Subcutaneous abdominal adipose tissue (tissue), 5 donors: Measurements from ENCODE around the gene DYNLL1.
A peak's percentile ranks its signal among the peaks of the same experiment; 100 is the strongest.

ENCODE experiments used
- H3K27ac ChIP-seq: one replicate; pipeline ENCODE4 v1.7.0; 2013; ENCODE audit warnings: low read depth, mild to moderate bottlenecking, inconsistent platforms, low read length, moderate library complexity
- H3K27me3 ChIP-seq, 5 donors: one replicate each; pipeline ENCODE4 v1.7.0; 2013; ENCODE audit warnings: low read length in 5 of 5, inconsistent platforms in 1 of 5; ENCODE audit not compliant: control insufficient read depth in 5 of 5, insufficient read depth in 4 of 5
- H3K36me3 ChIP-seq, 5 donors: one replicate each; pipeline ENCODE4 v1.7.0; 2013; ENCODE audit warnings: low read length in 5 of 5; ENCODE audit not compliant: control insufficient read depth in 5 of 5, insufficient read depth in 5 of 5
- H3K4me1 ChIP-seq, 5 donors: one replicate each; pipeline ENCODE4 v1.7.0; 2013; ENCODE audit warnings: low read length in 5 of 5, mild to moderate bottlenecking in 3 of 5, moderate library complexity in 1 of 5; ENCODE audit not compliant: control insufficient read depth in 5 of 5, insufficient read depth in 5 of 5
- H3K4me3 ChIP-seq, 5 donors: one replicate each; pipeline ENCODE4 v1.7.0; 2013; ENCODE audit warnings: low read length in 5 of 5, low read depth in 1 of 5
- H3K9ac ChIP-seq, 5 donors: one replicate each; pipeline ENCODE4 v1.7.0; 2013; ENCODE audit warnings: low read length in 5 of 5, mild to moderate bottlenecking in 4 of 5, moderate library complexity in 3 of 5
- H3K9me3 ChIP-seq, 5 donors: one replicate each; pipeline ENCODE4 v1.7.0; 2013; ENCODE audit warnings: low read length in 5 of 5; ENCODE audit not compliant: control insufficient read depth in 5 of 5
- donor health status: healthy.
- donor health status: healthy.
- donor health status: healthy.
- donor health status: healthy.
- donor health status: healthy.

Gene DYNLL1

DNA sequence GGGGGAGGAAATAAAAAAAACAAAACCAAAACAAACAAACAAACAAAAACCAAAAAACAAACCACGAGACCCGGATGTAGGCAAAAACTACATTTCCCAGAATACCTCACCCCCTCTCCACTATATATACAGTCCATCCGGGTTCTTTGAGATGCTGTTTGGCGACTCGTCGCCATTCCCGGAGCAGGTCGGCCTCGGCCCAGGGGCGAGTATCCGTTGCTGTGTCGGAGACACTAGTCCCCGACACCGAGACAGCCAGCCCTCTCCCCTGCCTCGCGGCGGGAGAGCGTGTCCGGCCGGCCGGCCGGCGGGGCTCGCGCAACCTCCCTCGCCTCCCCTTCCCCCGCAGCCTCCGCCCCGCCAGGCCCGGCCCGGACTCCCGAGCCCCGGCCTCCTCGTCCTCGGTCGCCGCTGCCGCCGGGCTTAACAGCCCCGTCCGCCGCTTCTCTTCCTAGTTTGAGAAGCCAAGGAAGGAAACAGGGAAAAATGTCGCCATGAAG is 38.3 kb downstream of the DYNLL1 start, which contains the start of gene RNF10:
RNF10 (plus strand) TSS at position 154 of the 500 bp plus-strand sequence. CDS start 456 bp downstream, outside the sequence.
- H3K36me3 ChIP-seq: no peaks in the 10 kb centered on the region
- no peaks in the 10 kb centered on the region for H3K9me3 ChIP-seq
- H3K27me3 ChIP-seq: no peaks in the 10 kb centered on the region
- H3K27ac ChIP-seq: peak within 1 kb of the TSS; percentile 97
- peak within 1 kb of the TSS; percentile 82 to 99 (median 95) for H3K9ac ChIP-seq
- peaks cover 13 to 53% (median 51%) of the 10 kb centered on the region in 5 donors for H3K4me1 ChIP-seq
- H3K4me3 ChIP-seq: peak within 1 kb of the TSS; percentile 87 to 98 (median 98)

DNA sequence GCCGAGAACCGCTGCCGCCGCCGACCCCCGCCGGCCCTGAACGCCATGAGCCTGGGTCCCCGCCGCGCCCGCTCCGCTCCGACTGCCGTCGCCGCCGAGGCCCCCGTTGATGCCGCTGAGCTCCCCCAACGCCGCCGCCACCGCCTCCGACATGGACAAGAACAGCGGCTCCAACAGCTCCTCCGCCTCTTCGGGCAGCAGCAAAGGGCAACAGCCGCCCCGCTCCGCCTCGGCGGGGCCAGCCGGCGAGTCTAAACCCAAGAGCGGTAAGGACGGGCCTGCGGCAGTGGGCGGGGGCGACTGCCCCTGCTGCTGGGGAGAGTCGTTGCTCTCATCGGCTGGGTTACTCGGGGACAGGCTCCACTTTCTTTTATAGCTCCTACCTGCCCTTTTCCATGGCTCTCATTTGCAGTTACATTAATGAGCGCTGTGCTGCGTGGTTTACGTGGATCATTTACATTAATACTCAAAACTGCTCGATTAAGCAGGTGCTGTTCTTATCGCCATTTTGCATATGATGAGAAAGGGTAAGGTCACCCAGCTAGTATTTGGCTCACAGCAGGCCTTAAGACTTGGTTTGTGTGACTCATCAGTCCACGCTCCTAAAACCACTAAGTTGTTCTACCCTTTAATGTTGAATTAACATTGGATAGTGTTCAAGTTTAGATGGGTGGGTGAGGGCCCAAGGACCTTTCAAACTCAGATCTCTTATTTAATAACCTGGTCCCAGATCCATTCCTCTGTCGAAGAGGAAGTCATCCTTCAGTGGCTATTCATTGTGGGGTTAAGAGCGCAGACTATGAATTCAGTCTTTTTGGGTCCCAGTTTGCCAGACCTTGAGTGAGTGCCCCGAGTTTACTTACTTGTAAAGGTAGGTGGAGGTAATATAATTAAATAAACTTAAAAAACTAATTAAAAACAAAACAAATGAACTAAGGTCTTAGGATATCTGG is 39.1 kb downstream of the DYNLL1 start:
- no peaks in the 10 kb centered on the region for H3K36me3 ChIP-seq
- peak overlapping the region; percentile 97 for H3K27ac ChIP-seq
- H3K9ac ChIP-seq: peak overlapping the region; percentile 82 to 99 (median 95)
- no peaks in the 10 kb centered on the region for H3K27me3 ChIP-seq
- no peaks in the 10 kb centered on the region for H3K9me3 ChIP-seq
- H3K4me3 ChIP-seq: peak overlapping the region; percentile 87 to 98 (median 98)
- peaks cover 11 to 53% (median 51%) of the 10 kb centered on the region in 5 donors for H3K4me1 ChIP-seq

DNA sequence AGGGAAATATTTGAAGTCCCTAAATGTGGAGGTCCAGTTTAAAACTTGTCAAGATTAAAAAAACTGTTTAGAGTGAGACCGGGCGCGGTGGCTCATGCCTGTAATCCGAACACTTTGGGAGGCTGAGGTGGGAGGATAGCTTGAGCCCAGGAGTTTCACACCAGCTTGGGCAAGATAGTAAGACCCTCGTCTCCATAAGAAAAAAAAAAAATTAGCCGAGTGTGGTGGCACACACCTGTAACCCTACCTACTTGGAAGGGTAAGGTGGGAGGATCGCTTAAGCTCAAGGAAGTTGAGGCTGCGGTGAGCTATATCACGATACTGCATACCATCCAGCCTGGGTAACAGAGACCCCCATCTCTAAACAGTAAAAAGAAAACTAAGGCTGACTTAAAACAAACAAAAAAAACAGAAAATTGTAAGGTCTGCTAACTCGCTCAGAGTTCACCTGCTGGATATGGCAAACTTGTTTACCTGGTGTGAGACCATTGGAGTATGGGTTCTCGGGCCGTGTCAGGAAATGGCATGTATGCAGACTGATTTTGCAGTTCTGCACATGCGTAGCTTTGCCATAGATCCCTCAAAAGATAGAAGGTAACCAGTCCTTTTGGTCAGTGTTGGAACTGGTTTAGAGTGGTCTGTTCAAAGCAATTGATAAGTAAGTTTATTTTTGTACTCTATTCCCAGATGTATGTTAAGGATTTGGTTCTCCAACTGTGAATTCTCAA is 40.3 kb downstream of the DYNLL1 start:
- Histone ChIP-seq H3K27me3 (no peaks in the 10 kb centered on the region), H3K9me3 (no peaks in the 10 kb centered on the region), H3K36me3 (no peaks in the 10 kb centered on the region), H3K9ac (peak overlapping the region; percentile 82 to 99 (median 95)), H3K4me1 (peaks cover 11 to 62% (median 58%) of the 10 kb centered on the region in 5 donors), H3K4me3 (peak overlapping the region; percentile 87 to 98 (median 98)), H3K27ac (peak overlapping the region; percentile 97)

DNA sequence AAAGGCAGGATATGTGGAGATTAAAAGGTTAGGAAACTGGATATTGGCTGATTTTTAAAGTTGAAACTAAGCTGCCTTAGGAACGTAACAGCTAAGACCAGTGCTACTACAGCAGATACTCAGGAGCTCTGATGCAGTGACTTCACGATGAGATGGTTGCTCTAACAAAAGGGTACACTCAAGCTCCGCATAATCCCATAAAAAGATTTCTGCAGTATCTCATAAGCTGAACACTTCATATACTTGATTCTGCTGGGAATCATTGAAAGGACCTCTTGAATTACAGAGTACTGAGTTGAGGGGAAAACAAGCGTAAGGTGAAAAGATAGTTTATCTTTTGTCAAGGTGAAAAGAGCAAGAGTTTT is 41.9 kb downstream of the DYNLL1 start:
- no peaks in the 10 kb centered on the region for H3K27me3 ChIP-seq
- H3K36me3 ChIP-seq: peaks cover 0 to 4% (median 0%) of the 10 kb centered on the region in 5 donors
- peaks cover 11 to 72% (median 60%) of the 10 kb centered on the region in 5 donors for H3K4me1 ChIP-seq
- peak overlapping the region; percentile 8 to 61 (median 20) for H3K4me3 ChIP-seq
- no peaks in the 10 kb centered on the region for H3K9me3 ChIP-seq
- H3K27ac ChIP-seq: peak overlapping the region; percentile 97
- peak overlapping the region; percentile 57 to 88 (median 60) for H3K9ac ChIP-seq

DNA sequence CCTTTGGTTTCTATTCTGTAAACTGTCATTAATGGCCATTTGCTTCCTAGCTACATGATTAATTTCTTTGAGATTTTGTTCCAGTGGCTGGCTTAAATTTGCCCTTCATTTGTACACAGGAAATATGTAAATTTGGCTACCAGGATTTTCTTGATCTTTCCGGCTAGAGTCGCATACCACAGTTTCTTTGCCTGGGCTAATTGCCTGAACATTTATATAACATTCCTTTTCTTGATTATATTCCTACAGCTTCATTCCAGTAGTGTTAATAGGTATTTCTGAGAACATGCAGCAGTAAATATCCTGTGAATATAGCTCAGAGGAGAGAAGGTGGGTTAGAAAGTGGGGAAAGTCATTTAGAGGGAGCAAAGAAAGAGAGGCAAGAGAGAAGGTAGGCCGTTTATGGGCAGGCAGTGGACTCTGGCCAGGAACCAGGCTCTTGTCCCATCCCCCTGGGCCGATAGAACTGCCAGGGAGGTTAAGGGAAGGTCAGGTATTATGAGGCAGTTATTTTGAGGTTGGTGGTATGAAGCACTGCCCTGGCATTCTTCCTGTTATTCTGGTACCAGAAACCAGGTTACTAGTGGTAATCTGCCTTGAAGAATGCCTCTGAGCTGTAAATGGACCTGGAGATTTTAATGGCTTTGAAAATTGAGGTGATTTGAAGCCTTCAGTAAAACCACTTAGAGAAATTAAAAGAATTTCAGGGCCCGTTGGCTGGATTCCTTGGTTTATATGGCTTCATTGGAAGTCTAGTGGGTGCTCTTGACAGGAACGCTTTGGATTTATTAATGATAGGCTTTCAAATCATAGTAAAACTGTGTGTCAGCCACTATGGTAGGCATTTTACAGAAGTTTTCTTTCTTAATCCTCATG is 42.6 kb downstream of the DYNLL1 start:
- peak overlapping the region; percentile 11 to 48 (median 20) for H3K4me3 ChIP-seq
- H3K9ac ChIP-seq: peak overlapping the region; percentile 49 to 88 (median 60)
- peak overlapping the region; percentile 97 for H3K27ac ChIP-seq
- peaks cover 0 to 4% (median 0%) of the 10 kb centered on the region in 5 donors for H3K36me3 ChIP-seq
- H3K27me3 ChIP-seq: no peaks in the 10 kb centered on the region
- no peaks in the 10 kb centered on the region for H3K9me3 ChIP-seq
- H3K4me1 ChIP-seq: peaks cover 11 to 72% (median 62%) of the 10 kb centered on the region in 5 donors

DNA sequence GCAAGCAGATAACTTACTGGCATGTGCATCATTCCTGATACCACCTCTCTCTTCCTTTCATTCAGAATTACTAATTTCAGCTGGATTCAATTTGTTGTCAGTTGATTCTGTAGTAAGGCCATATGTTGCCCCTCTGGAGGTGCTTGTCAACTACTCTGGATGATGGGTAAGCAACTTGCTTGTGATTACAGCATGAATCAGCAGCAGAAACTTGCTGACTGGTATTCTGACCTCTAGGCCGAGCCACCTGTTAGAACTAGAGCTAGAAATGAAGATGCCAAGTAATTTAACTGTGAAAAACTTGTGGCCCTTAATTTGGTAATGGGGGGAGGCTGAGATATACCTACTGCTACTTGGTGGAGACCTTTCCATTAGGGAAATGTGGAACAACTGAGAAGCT is 43.4 kb downstream of the DYNLL1 start:
- H3K27ac ChIP-seq: peak overlapping the region; percentile 97
- no peaks in the 10 kb centered on the region for H3K27me3 ChIP-seq
- H3K4me3 ChIP-seq: no peak overlapping the region
- peak overlapping the region in 2 of 5 donors; percentile 56 to 76 for H3K9ac ChIP-seq
- no peaks in the 10 kb centered on the region for H3K9me3 ChIP-seq
- peaks cover 11 to 72% (median 62%) of the 10 kb centered on the region in 5 donors for H3K4me1 ChIP-seq
- peaks cover 0 to 4% (median 0%) of the 10 kb centered on the region in 5 donors for H3K36me3 ChIP-seq

DNA sequence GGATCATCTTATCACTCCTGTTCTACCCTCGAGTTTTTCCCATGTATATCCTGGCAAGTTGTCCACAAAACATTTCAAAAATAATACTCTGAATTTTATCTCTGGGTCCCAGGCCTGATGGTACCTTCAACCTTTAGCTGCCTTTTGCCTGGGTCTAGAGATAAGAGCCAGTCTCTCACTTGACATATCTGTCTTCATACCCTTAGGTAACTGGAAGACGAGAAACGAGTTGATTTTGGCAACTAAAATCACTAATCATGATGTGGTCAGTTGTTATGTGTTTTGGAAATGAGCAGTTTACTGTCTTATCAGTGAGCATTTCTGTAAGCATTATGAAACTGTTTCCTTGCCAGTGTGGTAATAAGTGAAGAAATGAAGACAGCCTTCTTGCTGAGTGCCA is 44.5 kb downstream of the DYNLL1 start:
- Histone ChIP-seq H3K9ac (peak overlapping the region in 2 of 5 donors; percentile 43 to 62), H3K27ac (peak overlapping the region; percentile 97), H3K27me3 (no peaks in the 10 kb centered on the region), H3K4me1 (peaks cover 11 to 66% (median 59%) of the 10 kb centered on the region in 5 donors), H3K9me3 (no peaks in the 10 kb centered on the region), H3K36me3 (peaks cover 0 to 4% (median 0%) of the 10 kb centered on the region in 5 donors), H3K4me3 (no peak overlapping the region)

DNA sequence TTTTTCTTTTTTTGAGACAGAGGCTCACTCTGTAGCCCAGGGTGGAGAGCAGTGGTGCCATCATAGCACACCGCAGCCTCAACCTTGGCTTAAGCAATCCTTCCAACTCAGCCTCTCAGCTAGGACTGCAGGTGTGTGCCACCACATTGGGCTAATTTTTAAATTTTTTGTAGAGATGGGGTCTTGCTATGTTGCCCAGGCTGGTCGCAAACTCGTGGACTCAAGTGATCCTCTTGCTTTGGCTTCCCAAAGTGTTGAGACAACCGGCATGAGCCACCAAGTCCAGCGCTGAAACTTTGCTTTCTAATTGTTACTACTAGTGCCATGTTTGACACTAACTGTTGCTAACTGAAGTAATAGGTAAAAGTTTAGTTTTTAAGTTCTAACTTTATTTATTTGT is 46.3 kb downstream of the DYNLL1 start:
- Histone ChIP-seq H3K27ac (no peak overlapping the region), H3K9ac (no peak overlapping the region), H3K27me3 (no peaks in the 10 kb centered on the region), H3K4me1 (peaks cover 7 to 49% (median 42%) of the 10 kb centered on the region in 5 donors), H3K9me3 (no peaks in the 10 kb centered on the region), H3K36me3 (peaks cover 7 to 15% (median 11%) of the 10 kb centered on the region in 5 donors), H3K4me3 (no peak overlapping the region)

DNA sequence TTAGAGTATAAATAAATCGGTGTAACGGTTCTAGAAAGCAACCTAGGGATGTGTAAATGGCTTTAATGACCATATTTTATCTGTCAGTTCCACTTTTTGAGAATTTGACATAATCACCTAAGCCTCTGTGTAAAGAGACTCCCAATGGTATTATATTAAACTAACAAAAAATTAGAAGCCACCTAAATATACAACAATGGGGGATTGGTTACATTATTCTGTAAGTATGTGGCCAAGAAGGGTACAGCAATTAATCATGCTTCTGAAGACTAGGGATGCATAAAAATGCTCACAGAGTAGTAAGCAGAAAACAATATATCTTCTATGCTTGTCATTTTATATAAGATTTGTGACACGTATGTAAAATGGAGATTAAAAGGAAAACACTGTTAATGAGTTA is 48.8 kb downstream of the DYNLL1 start:
- H3K4me3 ChIP-seq: no peak overlapping the region
- H3K4me1 ChIP-seq: peaks cover 0 to 27% (median 19%) of the 10 kb centered on the region in 5 donors
- peak overlapping the region in 1 of 5 donors; percentile 32 for H3K9ac ChIP-seq
- no peak overlapping the region for H3K27ac ChIP-seq
- no peaks in the 10 kb centered on the region for H3K9me3 ChIP-seq
- H3K36me3 ChIP-seq: peaks cover 17 to 36% (median 30%) of the 10 kb centered on the region in 5 donors
- no peaks in the 10 kb centered on the region for H3K27me3 ChIP-seq
